T-helper 2 cell (primary cell): ENCODE results near the gene QSOX1.

Source experiments
- DNase-seq, 5 experiments: peaks; one replicate each; pipeline versions ENCODE4 v3.0.0 to v3.0.0-alpha.2; 2012 to 2022

The QSOX1 gene

GRCh38 chr1:180236698-180237509, 82.2 kb downstream of the QSOX1 start:
- DNase-seq = no peak

GRCh38 chr1:180237869-180238476, 83.3 kb downstream of the QSOX1 start:
- DNase-seq = no peak

- DNase-seq = no peak
These were observed 84.0 kb downstream of the QSOX1 start for GRCh38 chr1:180238675-180239074.

- no peak for DNase-seq
These were observed 84.8 kb downstream of the QSOX1 start for GRCh38 chr1:180239145-180240096.

- DNase-seq = no peak
These were observed 87.3 kb downstream of the QSOX1 start for GRCh38 chr1:180241716-180242544.

GRCh38 chr1:180243517-180244221, 89.0 kb downstream of the QSOX1 start:
- no peak for DNase-seq

- no peak for DNase-seq
These were observed 90.2 kb downstream of the QSOX1 start for GRCh38 chr1:180244840-180245239.

GRCh38 chr1:180246579-180246978, 91.9 kb downstream of the QSOX1 start:
- no peak for DNase-seq

- no peak for DNase-seq
These were observed 92.4 kb downstream of the QSOX1 start for GRCh38 chr1:180247061-180247460.

GRCh38 chr1:180247580-180247979, 92.9 kb downstream of the QSOX1 start:
- no peak for DNase-seq

GRCh38 chr1:180248176-180248575, 93.5 kb downstream of the QSOX1 start:
- no peak for DNase-seq

GRCh38 chr1:180248731-180249681, 94.3 kb downstream of the QSOX1 start:
- DNase-seq = no peak

- no peak for DNase-seq
These were observed 95.2 kb downstream of the QSOX1 start for GRCh38 chr1:180249725-180250498.

GRCh38 chr1:180250499-180250770, 95.8 kb downstream of the QSOX1 start:
- DNase-seq = no peak

- DNase-seq = no peak
These were observed 96.3 kb downstream of the QSOX1 start for GRCh38 chr1:180250883-180251509.

GRCh38 chr1:180251526-180252305, 97.0 kb downstream of the QSOX1 start:
- DNase-seq = no peak

- DNase-seq = peak in 4 of 5 experiments; percentile 33 to 59 (median 51)
These were observed 98.2 kb downstream of the QSOX1 start for GRCh38 chr1:180252638-180253536.
